ENCODE data around the gene ATP2A1. TPM values are rescaled to one million over a fixed set of nuclear protein-coding genes. Genes with fewer than 3 reads are reported as not detected.
A peak's percentile ranks its signal among the peaks of the same experiment; 100 is the strongest.
"Not testable (repeated sequence)": the region's sequence is repeated elsewhere in the genome, so short reads cannot be mapped to it uniquely, and the experiment has no call there.

Gene ATP2A1
- total and polyA plus RNA-seq, 7 donors = 169 to 2,539 (median 1,569) TPM

DNA sequence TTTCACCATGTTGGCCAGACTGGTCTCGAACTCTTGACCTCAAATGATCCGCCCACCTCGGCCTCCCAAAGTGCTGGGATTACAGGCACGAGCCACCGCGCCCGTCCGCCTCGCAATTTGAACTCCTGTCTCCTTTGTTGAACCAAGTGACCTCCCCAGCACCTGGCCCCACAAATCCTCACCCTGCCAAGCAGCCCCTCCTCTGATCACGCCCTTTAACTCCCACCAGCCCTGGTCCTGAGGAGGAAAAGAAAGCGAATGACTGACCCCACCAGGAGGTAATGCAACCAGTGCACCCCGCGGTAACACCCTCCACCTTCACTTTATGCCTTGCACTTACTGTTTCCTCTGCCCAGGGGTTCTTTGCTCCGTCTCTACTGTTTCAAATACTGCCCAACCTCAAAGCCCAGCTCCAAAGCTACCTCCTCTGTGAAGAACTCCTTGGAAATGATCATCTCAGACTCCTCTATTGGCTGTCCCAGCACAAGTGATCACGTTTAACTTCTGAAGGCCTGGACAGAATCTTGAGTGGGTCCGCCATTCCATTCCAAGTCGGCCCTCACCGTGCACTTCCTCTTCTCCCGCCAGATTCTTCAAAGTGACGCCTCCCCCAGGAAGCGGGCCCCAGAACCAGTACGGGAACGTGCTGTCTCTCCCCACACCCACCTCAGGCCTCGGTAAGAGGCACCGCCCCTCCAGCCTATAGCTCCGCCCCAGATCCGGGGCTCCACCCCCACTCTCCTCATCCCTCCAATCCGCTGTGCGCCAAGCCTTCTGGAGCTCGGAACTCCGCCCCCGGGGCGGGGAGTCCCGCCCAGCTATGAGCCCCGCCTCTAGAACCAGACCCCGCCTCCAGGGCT is 57.9 kb downstream of the ATP2A1 start:
- H3K36me3 ChIP-seq (ENCODE audit: insufficient read depth in 1 of 2, low read depth in 1 of 2) = no peaks in the 10 kb centered on the region
- ATAC-seq = peak; percentile 97 to 99 (median 98)
- TF ChIP-seq, protein P1, sequence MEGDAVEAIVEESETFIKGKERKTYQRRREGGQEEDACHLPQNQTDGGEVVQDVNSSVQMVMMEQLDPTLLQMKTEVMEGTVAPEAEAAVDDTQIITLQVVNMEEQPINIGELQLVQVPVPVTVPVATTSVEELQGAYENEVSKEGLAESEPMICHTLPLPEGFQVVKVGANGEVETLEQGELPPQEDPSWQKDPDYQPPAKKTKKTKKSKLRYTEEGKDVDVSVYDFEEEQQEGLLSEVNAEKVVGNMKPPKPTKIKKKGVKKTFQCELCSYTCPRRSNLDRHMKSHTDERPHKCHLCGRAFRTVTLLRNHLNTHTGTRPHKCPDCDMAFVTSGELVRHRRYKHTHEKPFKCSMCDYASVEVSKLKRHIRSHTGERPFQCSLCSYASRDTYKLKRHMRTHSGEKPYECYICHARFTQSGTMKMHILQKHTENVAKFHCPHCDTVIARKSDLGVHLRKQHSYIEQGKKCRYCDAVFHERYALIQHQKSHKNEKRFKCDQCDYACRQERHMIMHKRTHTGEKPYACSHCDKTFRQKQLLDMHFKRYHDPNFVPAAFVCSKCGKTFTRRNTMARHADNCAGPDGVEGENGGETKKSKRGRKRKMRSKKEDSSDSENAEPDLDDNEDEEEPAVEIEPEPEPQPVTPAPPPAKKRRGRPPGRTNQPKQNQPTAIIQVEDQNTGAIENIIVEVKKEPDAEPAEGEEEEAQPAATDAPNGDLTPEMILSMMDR (IDR thresholded peaks at IDR 0.05) = no peak
- H3K9me3 ChIP-seq = no peaks in the 10 kb centered on the region
- H3K4me1 ChIP-seq = no peaks in the 10 kb centered on the region
- H3K27ac ChIP-seq = peak overlapping the region; percentile 2
- no peaks in the 10 kb centered on the region for H3K27me3 ChIP-seq (ENCODE audit: insufficient read depth in 3 of 3, low read length in 2 of 3)
- WGBS, 3 donors = 25 to 27% (median 26%) methylated on average over 36 of the region's 36 CpGs
- peak; percentile 83 to 94 for DNase-seq
- H3K4me3 ChIP-seq = peak overlapping the region; percentile 55
- intact Hi-C loops (cut with DNase I) = no loop called here

GRCh38 chr16:28936784-28937155 is 58.5 kb downstream of the ATP2A1 start:
- intact Hi-C loops (cut with DNase I) = no loop called here

GRCh38 chr16:28937222-28937876 is 59.1 kb downstream of the ATP2A1 start:
- H3K27me3 ChIP-seq (ENCODE audit: insufficient read depth in 3 of 3, low read length in 2 of 3) = no peaks in the 10 kb centered on the region

More at GRCh38 chr16:28936784-28937155, 58.5 kb downstream of the ATP2A1 start:
- DNase-seq (no peak), ATAC-seq (peak in 2 of 4 donors; percentile 5 to 10)
- peak overlapping the region; percentile 55 for H3K4me3 ChIP-seq
- H3K9me3 ChIP-seq = no peaks in the 10 kb centered on the region
- no peaks in the 10 kb centered on the region for H3K36me3 ChIP-seq (ENCODE audit: insufficient read depth in 1 of 2, low read depth in 1 of 2)
- no peaks in the 10 kb centered on the region for H3K4me1 ChIP-seq
- TF ChIP-seq, protein P1 (IDR thresholded peaks at IDR 0.05) = no peak
- WGBS, 3 donors = 69 to 77% (median 71%) methylated on average over 26 of the region's 26 CpGs
- H3K27ac ChIP-seq = no peak overlapping the region
- H3K27me3 ChIP-seq (ENCODE audit: insufficient read depth in 3 of 3, low read length in 2 of 3) = no peaks in the 10 kb centered on the region

DNA sequence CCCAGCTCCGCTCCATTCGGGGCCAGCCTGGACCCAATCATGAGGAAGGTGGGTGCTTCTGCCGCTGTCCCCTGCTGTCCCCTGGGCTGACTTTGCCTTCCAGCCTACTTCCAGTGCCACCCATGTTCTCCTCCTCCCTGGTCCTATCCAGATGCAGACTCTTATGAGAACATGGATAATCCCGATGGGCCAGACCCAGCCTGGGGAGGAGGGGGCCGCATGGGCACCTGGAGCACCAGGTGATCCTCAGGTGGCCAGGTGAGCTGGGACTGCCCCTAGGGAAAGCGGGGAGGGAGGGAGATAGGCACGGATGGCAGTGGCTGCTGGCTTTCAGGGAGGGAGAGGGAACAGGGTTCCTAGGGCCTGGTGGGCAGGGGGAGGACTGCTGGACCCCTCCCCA is 60.4 kb downstream of the ATP2A1 start:
- intact Hi-C loops (cut with DNase I) = no loop called here
- H3K4me3 ChIP-seq = no peak overlapping the region
- no peaks in the 10 kb centered on the region for H3K4me1 ChIP-seq
- WGBS, 3 donors = 64 to 84% (median 78%) methylated on average over 7 of the region's 7 CpGs
- no peaks in the 10 kb centered on the region for H3K9me3 ChIP-seq
- no peaks in the 10 kb centered on the region for H3K36me3 ChIP-seq (ENCODE audit: insufficient read depth in 1 of 2, low read depth in 1 of 2)
- H3K27ac ChIP-seq = no peak overlapping the region
- TF ChIP-seq, protein P1 (IDR thresholded peaks at IDR 0.05) = no peak
- H3K27me3 ChIP-seq (ENCODE audit: insufficient read depth in 3 of 3, low read length in 2 of 3) = no peaks in the 10 kb centered on the region
- ATAC-seq (no peak), DNase-seq (no peak)

More at GRCh38 chr16:28937222-28937876, 59.1 kb downstream of the ATP2A1 start:
- Histone ChIP-seq H3K4me1 (no peaks in the 10 kb centered on the region), H3K36me3 (ENCODE audit: insufficient read depth in 1 of 2, low read depth in 1 of 2) (no peaks in the 10 kb centered on the region), H3K9me3 (no peaks in the 10 kb centered on the region), H3K27ac (no peak overlapping the region), H3K4me3 (no peak overlapping the region)
- 71 to 77% (median 72%) methylated on average over 14 of the region's 14 CpGs for WGBS, 3 donors
- DNase-seq (no peak), ATAC-seq (no peak)
- TF ChIP-seq, protein P1 (IDR thresholded peaks at IDR 0.05) = no peak
- intact Hi-C loops (cut with DNase I) = no loop called here

- intact Hi-C loops (cut with DNase I) = not testable (repeated sequence)
Measured at GRCh38 chr16:28939825-28940224, 61.5 kb downstream of the ATP2A1 start.

More at GRCh38 chr16:28939825-28940224, 61.5 kb downstream of the ATP2A1 start:
- not testable (repeated sequence) for H3K27ac ChIP-seq; H3K4me1 ChIP-seq; H3K27me3 ChIP-seq (ENCODE audit: insufficient read depth in 3 of 3, low read length in 2 of 3); DNase-seq; ATAC-seq; H3K36me3 ChIP-seq (ENCODE audit: insufficient read depth in 1 of 2, low read depth in 1 of 2); H3K4me3 ChIP-seq; H3K9me3 ChIP-seq
- WGBS, 3 donors = 87 to 89% (median 87%) methylated on average over 6 to 7 of the region's 7 CpGs

All from psoas muscle (tissue), 8 donors.